Measurements from ENCODE around the gene C2orf76. TPM values are rescaled to one million over a fixed set of nuclear protein-coding genes. Genes with fewer than 3 reads are reported as not detected.

Gene C2orf76
- total and polyA plus RNA-seq, 2 of the 4 experiments (the other 2 are of a cell fraction), result 10.6 to 12.6 TPM

- no peak overlapping the region for H3K18ac ChIP-seq (ENCODE audit: low read depth, low read length)
- TF ChIP-seq CEBPB (IDR thresholded peaks at IDR 0.05; ENCODE audit: low read depth, low read length) (no peak), ELK1 (IDR thresholded peaks at IDR 0.05; ENCODE audit: borderline replicate concordance, low read depth, low read length) (no peak), MAZ (IDR thresholded peaks at IDR 0.05; ENCODE audit: borderline replicate concordance, low read depth, low read length) (no peak), SMC3 (IDR thresholded peaks at IDR 0.05; ENCODE audit: low read depth, low read length) (no peak), BHLHE40 (IDR thresholded peaks at IDR 0.05; ENCODE audit: low read depth, low read length) (no peak), MXI1 (IDR thresholded peaks at IDR 0.05; ENCODE audit: borderline replicate concordance, low read depth, low read length) (no peak), POLR2A (IDR thresholded peaks at IDR 0.05; ENCODE audit: low read depth, low read length) (no peak), CTCF (conservative IDR thresholded peaks at IDR 0.05; ENCODE audit: low read depth, low read length) (no peak), RAD21 (IDR thresholded peaks at IDR 0.05; ENCODE audit: low read length) (no peak), MAFK (IDR thresholded peaks at IDR 0.05; ENCODE audit: low read depth, low read length) (no peak), RFX5 (IDR thresholded peaks at IDR 0.05; ENCODE audit: low read depth, low read length) (no peak), CHD1 (IDR thresholded peaks at IDR 0.05; ENCODE audit: low read depth, low read length) (no peak), RCOR1 (IDR thresholded peaks at IDR 0.05; ENCODE audit: insufficient replicate concordance, low read length) (no peak), NFE2L2 (IDR thresholded peaks at IDR 0.05; ENCODE audit: low read depth, low read length) (no peak), FOS (IDR thresholded peaks at IDR 0.05; ENCODE audit: low read depth, low read length) (no peak)
- TF ChIP-seq, protein P1, sequence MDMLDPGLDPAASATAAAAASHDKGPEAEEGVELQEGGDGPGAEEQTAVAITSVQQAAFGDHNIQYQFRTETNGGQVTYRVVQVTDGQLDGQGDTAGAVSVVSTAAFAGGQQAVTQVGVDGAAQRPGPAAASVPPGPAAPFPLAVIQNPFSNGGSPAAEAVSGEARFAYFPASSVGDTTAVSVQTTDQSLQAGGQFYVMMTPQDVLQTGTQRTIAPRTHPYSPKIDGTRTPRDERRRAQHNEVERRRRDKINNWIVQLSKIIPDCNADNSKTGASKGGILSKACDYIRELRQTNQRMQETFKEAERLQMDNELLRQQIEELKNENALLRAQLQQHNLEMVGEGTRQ (IDR thresholded peaks at IDR 0.05; ENCODE audit: low read depth, low read length), result no peak
- H2AK5ac ChIP-seq (ENCODE audit: low read depth, low read length), result no peak overlapping the region
- no peak overlapping the region for H3K4me2 ChIP-seq (ENCODE audit: low read depth, low read length)
- H3K23ac ChIP-seq (ENCODE audit: low read depth, low read length), result no peak overlapping the region
- intact Hi-C loops (cut with micrococcal nuclease) (no loop called here), in situ Hi-C loops (cut with MboI; ENCODE audit: low sequenced_read_pairs) (no loop called here), dilution Hi-C loops (cut with HindIII; ENCODE audit: low sequenced_read_pairs, unreplicated experiment) (no loop called here)
- H4K5ac ChIP-seq (ENCODE audit: low read depth, low read length), result no peak overlapping the region
- H2BK15ac ChIP-seq (ENCODE audit: low read depth, low read length), result no peak overlapping the region
- H3K4me3 ChIP-seq (ENCODE audit: insufficient read depth, low read depth, low read length), result no peak overlapping the region
- H3K79me1 ChIP-seq (ENCODE audit: low read depth in 1 of 2, low read length in 2 of 2), result no peaks in the 10 kb centered on the region
- no peak overlapping the region for H4K91ac ChIP-seq (ENCODE audit: insufficient read depth, low read depth, low read length)
- POLR2A ChIA-PET (ENCODE audit: unreplicated experiment), result no interaction called here
- H3K4me1 ChIP-seq (ENCODE audit: control insufficient read depth, insufficient read depth, low read length), result no peaks in the 10 kb centered on the region
- H2AK9ac ChIP-seq (replicated peaks; ENCODE audit: low read depth, low read length, poor library complexity), result no peak overlapping the region
- no peak overlapping the region for H3K4ac ChIP-seq (ENCODE audit: low read depth, low read length)
- H4K8ac ChIP-seq (ENCODE audit: low read depth in 2 of 2, low read length in 2 of 2), result no peak overlapping the region
- no peak overlapping the region for H3K14ac ChIP-seq (replicated peaks; ENCODE audit: low read depth, low read length)
- H2BK5ac ChIP-seq (ENCODE audit: low read depth, low read length, poor library complexity, severe bottlenecking), result no peak overlapping the region
- H3K56ac ChIP-seq (ENCODE audit: extremely low read depth, insufficient read depth, low read length), result no peak overlapping the region
- ATAC-seq (ENCODE audit: low read depth) (no peak), DNase-seq (no peak)
- H2AFZ ChIP-seq (replicated peaks; ENCODE audit: low read length, poor library complexity), result no peak overlapping the region
- H3K9me1 ChIP-seq (ENCODE audit: insufficient read depth, low read length), result no peaks in the 10 kb centered on the region
- CTCF ChIA-PET, result no interaction called here
- no peaks in the 10 kb centered on the region for H3K36me3 ChIP-seq (ENCODE audit: control insufficient read depth, insufficient read depth, low read length)
- no peaks in the 10 kb centered on the region for H3K27me3 ChIP-seq (ENCODE audit: control insufficient read depth, insufficient read depth, low read length)
- no peak overlapping the region for H2BK20ac ChIP-seq (ENCODE audit: low read depth, low read length)
- H4K20me1 ChIP-seq (ENCODE audit: insufficient read depth, low read length), result no peaks in the 10 kb centered on the region
- H3K9ac ChIP-seq (ENCODE audit: low read depth, low read length), result no peak overlapping the region
- no CpG with 5 or more reads among the region's 3 CpGs for WGBS, 2 experiments (ENCODE audit: extremely low coverage in 2 of 2, insufficient read length in 1 of 2)
- H3K9me3 ChIP-seq (ENCODE audit: control insufficient read depth, insufficient read depth, low read length), result no peaks in the 10 kb centered on the region
- no peak overlapping the region for H3K27ac ChIP-seq (ENCODE audit: insufficient read depth, low read length)
- BruUV-seq (replicated peaks), result no TSS peak
- H2BK120ac ChIP-seq (ENCODE audit: low read depth, low read length), result no peak overlapping the region
Observed at GRCh38 chr2:119316066-119316465, 50.6 kb downstream of the C2orf76 start.
